Mononuclear cell (primary cell): ENCODE measurements around the gene IFNA4. TPM values are rescaled to one million over a fixed set of nuclear protein-coding genes. Genes with fewer than 3 reads are reported as not detected.

Experiments
- total RNA-seq: library from RNA; depleted of rRNA; stranded (reverse); fragments of >200 nt; gene quantifications from one replicate; pipeline ENCODE4 v1.2.3, GENCODE V29; 2012

Gene IFNA4
- total RNA-seq, 1 donor = not detected

Other genes starting within 250 kb of the IFNA4 start
- gene HACD4, start 155.9 kb downstream of the IFNA4 start, total RNA-seq = 25.4 TPM
- gene IFNB1, start 109.6 kb downstream of the IFNA4 start, total RNA-seq = 7.8 TPM
- gene IFNW1, start 45.8 kb downstream of the IFNA4 start, total RNA-seq = 0.10 TPM
- not detected for gene IFNA21, start 20.9 kb downstream of the IFNA4 start, total RNA-seq
- not detected for gene IFNA7, start 14.6 kb upstream of the IFNA4 start, total RNA-seq
- not detected for gene IFNA10, start 19.6 kb upstream of the IFNA4 start, total RNA-seq
- gene IFNA16, start 29.7 kb upstream of the IFNA4 start, total RNA-seq = not detected
- gene IFNA17, start 40.6 kb upstream of the IFNA4 start, total RNA-seq = not detected
- gene IFNA14, start 52.4 kb upstream of the IFNA4 start, total RNA-seq = not detected
- gene IFNA5, start 117.7 kb upstream of the IFNA4 start, total RNA-seq = 0.10 TPM
- 22.0 TPM for gene KLHL9, start 147.8 kb upstream of the IFNA4 start, total RNA-seq
- 0.10 TPM for gene IFNA6, start 163.3 kb upstream of the IFNA4 start, total RNA-seq
- gene IFNA13, start 180.5 kb upstream of the IFNA4 start, total RNA-seq = not detected
- 0.21 TPM for gene IFNA2, start 197.8 kb upstream of the IFNA4 start, total RNA-seq
- gene IFNA8, start 221.5 kb upstream of the IFNA4 start, total RNA-seq = not detected